NCI-H82 (cell line): ENCODE results near the gene ST6GALNAC5.
"Not testable (repeated sequence)": the region's sequence is repeated elsewhere in the genome, so short reads cannot be mapped to it uniquely, and the experiment has no call there.

Experiments used
- DNase-seq: peaks from one replicate; lab custom pipeline; 2025; lab: John Stamatoyannopoulos, UW

ST6GALNAC5 gene

DNA sequence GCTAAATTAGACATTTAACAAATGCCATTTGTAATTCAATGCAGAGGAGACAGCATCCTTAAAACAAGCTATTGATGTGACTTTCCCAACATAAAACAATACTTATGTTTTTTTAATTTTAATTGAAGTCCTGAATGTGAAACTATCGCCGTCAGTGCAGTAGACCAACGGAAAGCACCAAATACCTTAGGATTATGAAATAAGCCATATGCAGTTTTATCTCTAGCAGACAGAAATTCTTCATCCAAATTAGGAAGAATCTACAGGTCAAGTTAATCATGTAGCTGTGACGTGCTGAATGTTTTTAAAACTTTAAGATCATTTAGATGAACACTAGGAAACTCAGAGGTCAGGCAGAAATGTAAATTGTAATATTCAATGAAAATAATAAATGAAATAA lies 714 bp upstream of the ST6GALNAC5 start:
- no peak for DNase-seq

- peak; percentile 82 for DNase-seq
Measured at GRCh38 chr1:76868154-76868882, 1.0 kb downstream of the ST6GALNAC5 start.

DNA sequence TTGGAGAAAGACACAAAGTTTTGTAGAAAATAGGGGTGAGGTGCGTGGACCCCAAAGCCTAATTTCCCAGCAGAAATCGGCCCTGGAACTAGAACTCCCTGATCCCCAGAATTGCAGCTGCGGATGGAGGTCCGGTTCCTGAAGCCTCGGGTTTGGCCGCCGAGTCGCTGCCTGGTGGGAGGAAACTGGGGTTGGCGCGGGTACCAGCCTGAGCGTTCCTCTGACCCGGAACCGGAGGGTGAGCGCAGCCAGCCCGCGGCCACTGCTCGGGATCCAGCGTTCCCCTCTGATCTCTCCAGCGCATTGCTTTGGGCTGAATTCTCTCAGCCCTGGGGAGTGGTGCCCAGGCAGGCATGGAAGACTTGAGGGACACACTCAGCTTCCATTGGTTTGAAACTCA lies 1.6 kb downstream of the ST6GALNAC5 start:
- DNase-seq: peak; percentile 63

DNA sequence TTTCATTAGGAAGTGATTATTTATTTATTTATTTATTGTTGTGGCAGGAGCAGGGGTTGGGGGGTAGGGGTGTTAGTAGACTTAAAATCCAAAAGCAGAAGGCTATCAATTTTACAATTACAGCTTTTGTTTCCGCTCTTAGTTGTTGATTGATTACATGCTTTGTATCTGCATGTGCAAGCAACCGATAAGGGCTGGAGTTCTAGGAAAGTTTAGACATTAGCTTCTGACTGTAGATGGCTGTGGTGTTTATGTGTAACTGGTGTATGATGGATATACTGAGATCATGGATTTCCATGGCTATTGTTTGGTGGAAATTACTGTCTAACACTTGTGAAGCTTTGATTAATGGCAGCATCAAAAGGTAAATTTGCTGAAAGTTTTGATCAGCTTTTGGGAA lies 2.8 kb downstream of the ST6GALNAC5 start:
- peak; percentile 46 for DNase-seq

DNA sequence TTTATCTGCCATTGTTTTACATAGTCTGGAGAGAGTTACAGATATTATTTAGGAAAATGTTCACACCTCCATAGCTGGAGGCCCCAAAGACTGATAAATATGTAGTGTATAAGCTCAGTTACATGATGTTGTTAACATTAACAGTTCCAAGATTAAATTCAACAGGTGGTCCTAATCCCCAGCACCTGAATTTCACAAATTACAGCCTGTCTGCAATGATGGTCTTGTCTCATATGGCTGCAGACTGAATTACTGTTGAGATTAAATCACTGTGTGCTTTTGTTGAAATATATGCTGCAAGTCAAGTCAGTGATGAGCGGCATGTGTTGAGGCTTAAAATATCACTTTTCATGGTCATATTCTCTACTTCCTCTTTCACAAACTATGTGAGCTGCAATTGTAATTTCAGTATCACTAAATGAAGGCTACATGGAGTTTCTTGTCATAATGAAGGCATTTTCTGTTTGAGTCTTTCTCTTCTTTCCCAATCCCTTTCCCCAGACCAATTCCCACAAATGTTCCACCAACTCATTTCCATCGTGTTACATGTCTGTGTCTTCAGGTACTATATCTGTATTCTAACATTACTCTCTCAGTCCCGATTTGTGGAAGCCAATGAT lies 4.2 kb downstream of the ST6GALNAC5 start:
- peak; percentile 41 for DNase-seq

GRCh38 chr1:76872944-76873343 lies 5.7 kb downstream of the ST6GALNAC5 start:
- DNase-seq: peak; percentile 22

GRCh38 chr1:76876655-76877395 lies 9.5 kb downstream of the ST6GALNAC5 start:
- no peak for DNase-seq

GRCh38 chr1:76879014-76879413 lies 11.7 kb downstream of the ST6GALNAC5 start:
- not testable (repeated sequence) for DNase-seq

DNA sequence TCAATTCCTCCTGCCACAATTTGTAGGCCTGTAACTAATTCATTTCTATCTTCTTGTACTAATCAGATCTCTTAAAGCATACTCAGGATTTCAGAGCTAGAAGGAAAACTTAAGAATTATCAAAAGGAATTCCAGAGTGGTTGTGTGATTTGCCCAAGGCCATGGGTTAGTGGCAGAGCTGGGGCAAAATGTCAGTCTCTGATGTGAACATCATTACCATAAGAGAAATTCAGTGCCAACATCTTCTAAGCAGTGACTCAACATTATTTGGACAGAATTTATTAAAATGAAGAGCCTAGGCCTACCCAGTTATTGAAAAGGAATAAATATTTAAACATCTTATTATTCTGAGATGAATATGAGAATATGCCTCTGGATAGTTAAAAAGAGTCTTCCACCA lies 14.5 kb downstream of the ST6GALNAC5 start:
- DNase-seq: no peak

DNA sequence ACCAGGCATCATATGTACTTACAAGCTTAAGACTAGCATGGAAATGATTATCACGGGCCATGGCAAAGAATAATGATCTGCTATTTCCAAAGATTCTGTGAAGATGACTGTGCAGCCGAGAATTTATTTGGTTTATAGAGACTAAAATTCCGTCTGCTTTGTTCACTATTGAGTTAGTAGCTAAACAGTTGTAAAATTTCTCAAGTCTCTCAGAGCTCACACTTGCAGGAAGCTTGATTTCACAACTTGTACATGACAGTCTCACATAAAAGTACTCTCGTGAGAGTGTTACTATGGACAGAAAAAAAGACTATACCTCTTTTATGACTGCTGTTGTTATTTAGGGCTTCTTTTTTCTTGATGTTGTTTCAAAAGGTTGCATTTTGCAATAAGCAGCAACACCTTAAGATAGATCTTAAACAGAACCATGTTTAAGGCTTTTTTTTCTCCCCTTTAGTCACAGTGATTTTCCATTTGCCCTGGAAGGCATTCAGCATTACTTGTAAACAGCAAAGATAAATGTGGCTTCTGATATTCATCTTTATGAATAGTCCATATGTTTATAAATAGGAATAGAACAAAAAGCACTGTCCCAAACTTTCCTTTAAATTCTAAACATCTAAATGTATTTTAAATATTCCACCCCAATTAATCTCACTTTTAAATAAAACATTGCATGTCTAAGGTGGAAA lies 24.8 kb downstream of the ST6GALNAC5 start:
- no peak for DNase-seq

DNA sequence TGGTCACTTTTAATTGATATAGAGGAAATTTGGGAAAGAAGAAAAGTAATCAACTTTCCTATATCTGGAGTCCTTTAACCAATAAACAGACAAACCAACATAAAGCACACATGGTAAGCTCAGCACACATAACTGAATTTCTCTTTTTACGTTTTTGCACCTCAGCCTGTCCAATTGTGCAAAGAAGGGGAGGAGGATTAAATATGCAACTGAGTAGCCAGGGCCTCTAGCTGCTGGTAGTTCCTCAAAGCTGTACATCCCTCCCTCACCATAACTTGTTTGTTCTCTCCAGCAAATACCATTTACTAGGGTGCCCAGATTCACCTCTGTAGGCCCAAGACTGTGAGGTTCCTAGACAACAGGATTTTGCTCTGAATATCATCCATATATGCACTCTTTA lies 25.4 kb downstream of the ST6GALNAC5 start:
- DNase-seq: no peak

- peak; percentile 75 for DNase-seq
Measured at GRCh38 chr1:76901158-76901767, 34.0 kb downstream of the ST6GALNAC5 start.

- DNase-seq: no peak
Measured at GRCh38 chr1:76905876-76906595, 38.8 kb downstream of the ST6GALNAC5 start.

DNA sequence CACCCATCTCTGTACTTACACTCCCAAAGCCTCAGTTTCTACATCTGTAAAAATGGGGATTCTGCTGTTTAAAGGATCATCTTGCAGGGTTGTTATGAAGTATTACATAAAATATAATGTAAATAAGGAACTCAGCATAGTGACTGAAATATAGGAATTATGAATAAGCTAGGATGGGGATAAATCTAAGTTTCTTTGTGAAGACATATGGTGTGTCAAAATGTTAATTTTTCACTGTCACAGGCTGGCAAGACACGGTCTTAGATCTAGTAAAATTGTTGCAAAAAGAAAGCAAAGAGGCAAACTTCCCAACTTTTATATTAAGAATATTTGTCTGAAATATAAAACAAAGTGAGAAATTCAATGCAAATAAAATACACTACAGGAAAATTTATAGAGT lies 42.0 kb downstream of the ST6GALNAC5 start:
- no peak for DNase-seq

GRCh38 chr1:76919085-76919484 lies 51.8 kb downstream of the ST6GALNAC5 start:
- no peak for DNase-seq

DNA sequence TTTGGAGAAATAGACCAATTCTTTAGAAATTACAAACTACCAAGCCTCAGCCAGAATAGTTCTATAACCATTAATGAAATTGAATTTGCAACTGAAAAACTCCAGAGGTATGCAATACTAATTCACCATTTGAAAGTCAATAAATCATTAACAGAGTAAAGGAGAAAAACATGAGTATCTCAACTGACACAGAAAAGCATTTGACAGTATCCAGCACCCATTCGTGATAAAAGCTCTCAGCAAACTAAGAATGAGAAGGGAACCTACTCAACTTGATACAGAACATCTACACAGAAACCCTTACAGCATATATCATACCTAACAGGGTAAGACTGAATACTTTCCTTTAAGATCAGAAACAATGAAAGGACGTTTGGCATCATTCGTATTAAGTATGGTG lies 54.3 kb downstream of the ST6GALNAC5 start:
- DNase-seq: no peak

GRCh38 chr1:76925825-76926224 lies 58.5 kb downstream of the ST6GALNAC5 start:
- no peak for DNase-seq

DNA sequence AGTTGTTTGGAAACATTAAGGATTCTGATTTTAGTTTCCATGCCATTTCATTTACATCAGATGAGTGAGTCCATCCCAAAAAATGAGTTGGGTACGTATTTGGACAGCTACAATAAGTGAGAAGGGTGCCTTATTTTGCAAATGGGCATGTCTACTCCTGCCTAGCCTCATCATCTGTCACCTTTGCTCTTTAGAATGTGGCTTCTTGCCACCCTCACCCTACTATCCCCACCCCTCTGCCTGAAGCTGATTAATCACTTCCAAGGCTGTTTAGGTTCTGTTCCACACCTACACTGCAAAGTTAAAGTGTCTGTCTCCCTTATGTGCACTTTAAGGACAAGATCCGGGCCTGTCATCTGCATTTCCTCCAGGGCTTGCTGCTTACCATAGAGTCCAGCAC lies 61.2 kb downstream of the ST6GALNAC5 start:
- no peak for DNase-seq

- DNase-seq: no peak
Measured at GRCh38 chr1:76929136-76929535, 61.9 kb downstream of the ST6GALNAC5 start.

- DNase-seq: peak; percentile 50
Measured at GRCh38 chr1:76933847-76934815, 66.9 kb downstream of the ST6GALNAC5 start.
